HG02798 (cell line): ENCODE results near the gene GULP1.
"Not testable (repeated sequence)": the region's sequence is repeated elsewhere in the genome, so short reads cannot be mapped to it uniquely, and the experiment has no call there.

ENCODE experiments used
- ATAC-seq: cut with Tn5 transposase; IDR thresholded peaks from one replicate; pipeline ENCODE4 v1.9.1; 2021; ENCODE audit warnings: mild to moderate bottlenecking; ENCODE audit not compliant: unreplicated experiment, poor library complexity

The GULP1 gene

GRCh38 chr2:188573453-188573852 is 281.8 kb downstream of the GULP1 start:
- no peak for ATAC-seq

- no peak for ATAC-seq
These were observed 284.3 kb downstream of the GULP1 start for GRCh38 chr2:188576006-188576405.

- ATAC-seq = no peak
These were observed 285.0 kb downstream of the GULP1 start for GRCh38 chr2:188576651-188577050.

- no peak for ATAC-seq
These were observed 285.6 kb downstream of the GULP1 start for GRCh38 chr2:188577231-188577630.

GRCh38 chr2:188580738-188581137 is 289.1 kb downstream of the GULP1 start:
- ATAC-seq = no peak

- no peak for ATAC-seq
These were observed 290.5 kb downstream of the GULP1 start for GRCh38 chr2:188582211-188582610.

GRCh38 chr2:188588235-188588634 is 296.6 kb downstream of the GULP1 start:
- ATAC-seq = no peak

GRCh38 chr2:188596054-188596453 is 304.4 kb downstream of the GULP1 start:
- ATAC-seq = no peak

- no peak for ATAC-seq
These were observed 306.9 kb downstream of the GULP1 start for GRCh38 chr2:188598551-188598950.

- ATAC-seq = no peak
These were observed 307.5 kb downstream of the GULP1 start for GRCh38 chr2:188599140-188599539.

- no peak for ATAC-seq
These were observed 309.0 kb downstream of the GULP1 start for GRCh38 chr2:188600536-188601210.

GRCh38 chr2:188601391-188601790 is 309.7 kb downstream of the GULP1 start:
- no peak for ATAC-seq

GRCh38 chr2:188601927-188602326 is 310.3 kb downstream of the GULP1 start:
- no peak for ATAC-seq

- no peak for ATAC-seq
These were observed 312.9 kb downstream of the GULP1 start for GRCh38 chr2:188604579-188604978.

GRCh38 chr2:188605609-188606584 is 314.2 kb downstream of the GULP1 start:
- not testable (repeated sequence) for ATAC-seq

GRCh38 chr2:188606596-188606995 is 314.9 kb downstream of the GULP1 start:
- not testable (repeated sequence) for ATAC-seq

GRCh38 chr2:188607501-188607900 is 315.8 kb downstream of the GULP1 start:
- ATAC-seq = no peak

- no peak for ATAC-seq
These were observed 317.8 kb downstream of the GULP1 start for GRCh38 chr2:188609321-188610049.

- ATAC-seq = no peak
These were observed 318.4 kb downstream of the GULP1 start for GRCh38 chr2:188610050-188610444.

GRCh38 chr2:188610827-188611226 is 319.2 kb downstream of the GULP1 start:
- no peak for ATAC-seq

GRCh38 chr2:188619146-188619545 is 327.5 kb downstream of the GULP1 start:
- no peak for ATAC-seq
